NCI-H510A (cell line): ENCODE measurements around the gene GPC6.
"Not testable (repeated sequence)": the region's sequence is repeated elsewhere in the genome, so short reads cannot be mapped to it uniquely, and the experiment has no call there.

Source experiments
- DNase-seq: peaks from one replicate; lab custom pipeline; 2025; lab: John Stamatoyannopoulos, UW

Gene GPC6

GRCh38 chr13:94209913-94210312, 983.3 kb downstream of the GPC6 start:
- not testable (repeated sequence) for DNase-seq

- DNase-seq, result no peak
These were observed 984.2 kb downstream of the GPC6 start for GRCh38 chr13:94210816-94211215.

DNA sequence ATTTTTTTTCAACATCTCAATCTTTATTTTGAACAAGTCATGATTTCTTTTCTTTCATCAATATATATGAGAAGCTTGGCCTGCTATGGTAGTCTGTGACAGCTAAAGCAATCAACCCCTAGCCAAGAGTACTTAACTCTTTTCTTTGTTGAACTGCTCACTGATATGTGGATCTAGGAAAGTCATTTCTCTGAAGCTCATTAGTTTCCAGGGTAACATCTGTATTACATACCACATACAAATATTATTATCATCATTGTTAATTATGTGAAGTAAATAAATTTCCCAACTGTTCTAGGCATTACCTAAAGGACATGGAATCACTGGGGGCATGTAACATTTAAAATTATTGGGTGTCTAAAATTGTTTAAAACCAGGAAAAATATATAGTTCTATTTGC, 985.6 kb downstream of the GPC6 start:
- DNase-seq, result no peak

DNA sequence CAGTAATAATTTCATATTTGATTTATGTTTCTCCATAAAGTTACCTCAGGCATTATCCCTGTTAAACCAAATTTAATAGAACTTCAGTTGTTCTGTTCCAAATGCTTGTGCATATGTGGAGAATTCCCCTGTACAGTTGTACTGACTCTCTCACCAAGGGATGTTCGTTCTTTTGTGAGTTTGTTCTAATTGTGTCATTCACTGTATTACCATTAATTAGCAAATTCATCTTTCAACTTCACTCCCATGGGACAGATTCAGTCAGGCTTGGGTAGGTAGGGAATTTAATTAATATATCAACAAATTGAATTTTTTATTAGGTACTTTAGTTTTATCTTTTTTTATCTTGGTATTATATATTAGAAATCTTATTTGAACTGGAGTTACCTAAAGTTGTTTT, 987.5 kb downstream of the GPC6 start:
- no peak for DNase-seq

DNA sequence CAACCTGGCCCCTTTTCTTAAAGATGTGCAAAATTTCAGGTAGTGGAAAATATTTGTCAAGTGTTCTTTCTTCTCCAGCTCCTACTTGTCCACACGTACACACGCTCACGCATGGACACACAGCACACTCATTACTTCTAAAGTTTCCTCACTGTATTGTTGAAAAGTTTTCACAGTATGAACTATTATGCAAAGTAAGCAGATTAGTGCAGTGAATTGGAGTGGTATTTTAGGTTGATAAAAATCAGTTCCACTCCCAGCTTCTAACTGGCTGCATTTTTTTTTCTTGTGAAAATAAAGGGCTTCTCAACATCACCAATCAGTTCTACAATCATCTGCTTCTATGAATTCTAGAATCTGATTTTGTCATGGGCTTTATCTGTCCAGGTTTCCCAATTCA, 988.4 kb downstream of the GPC6 start:
- DNase-seq, result no peak

DNA sequence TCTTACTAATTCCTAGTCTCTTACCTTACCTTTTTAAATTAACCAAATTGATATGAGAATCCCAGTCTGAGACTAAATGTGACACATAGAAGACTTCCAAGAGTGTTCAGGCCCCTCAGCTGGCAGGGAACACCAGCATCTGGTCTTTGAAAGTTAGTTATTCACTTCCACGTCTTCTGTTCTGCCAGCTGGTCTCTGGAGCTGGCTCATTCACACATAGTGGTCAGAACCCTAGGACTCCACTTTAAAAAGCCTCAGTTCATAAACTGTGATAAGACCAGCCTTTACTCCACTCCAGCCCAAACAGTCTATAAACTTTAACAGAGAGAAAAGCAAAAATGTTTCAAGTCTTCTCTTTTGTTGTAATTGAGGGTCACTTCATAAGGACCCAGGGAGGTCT, 989.9 kb downstream of the GPC6 start:
- no peak for DNase-seq

- no peak for DNase-seq
These were observed 990.8 kb downstream of the GPC6 start for GRCh38 chr13:94217370-94217769.

DNA sequence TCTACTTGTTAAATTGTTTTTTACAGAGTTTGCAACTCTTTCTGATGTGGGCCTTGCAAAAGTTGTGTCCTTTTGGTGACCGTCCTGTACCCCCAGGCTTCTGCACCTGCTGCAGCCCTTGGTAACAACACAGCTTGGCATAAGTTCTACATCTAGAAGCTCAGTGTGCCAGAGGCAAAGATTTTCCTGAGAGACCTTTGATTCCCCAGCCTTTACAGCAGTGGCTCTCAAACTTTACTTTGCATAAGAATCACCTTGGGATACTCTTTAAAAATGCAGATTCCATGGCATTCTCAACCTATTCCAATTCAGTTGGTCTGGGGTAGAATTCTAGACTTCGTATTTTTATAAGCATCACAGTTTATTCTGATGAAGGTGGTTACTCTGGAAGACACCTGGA, 991.9 kb downstream of the GPC6 start:
- no peak for DNase-seq

- no peak for DNase-seq
These were observed 992.3 kb downstream of the GPC6 start for GRCh38 chr13:94218951-94219350.

GRCh38 chr13:94224670-94225069, 998.1 kb downstream of the GPC6 start:
- DNase-seq, result no peak

- DNase-seq, result no peak
These were observed 1000.8 kb downstream of the GPC6 start for GRCh38 chr13:94227255-94227879.

DNA sequence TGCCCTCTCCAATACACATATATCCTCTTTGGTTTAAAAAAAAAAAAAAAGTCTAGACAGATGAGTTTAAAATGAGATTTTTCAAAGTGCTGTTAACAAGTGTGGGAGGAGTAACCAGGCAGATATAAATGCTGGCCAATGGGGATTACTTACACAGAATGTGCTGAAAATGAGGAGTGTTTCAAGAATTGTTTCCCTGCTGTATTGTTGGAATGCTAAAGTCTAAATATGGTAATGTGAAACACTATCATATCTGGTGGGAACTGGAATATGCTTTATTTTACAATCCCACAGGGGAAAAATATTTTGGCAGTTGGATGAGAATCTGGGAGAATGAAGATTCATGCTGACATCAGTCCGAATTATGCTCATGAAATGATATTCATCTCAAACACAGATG, 1002.2 kb downstream of the GPC6 start:
- DNase-seq, result no peak

GRCh38 chr13:94232161-94232950, 1005.7 kb downstream of the GPC6 start:
- DNase-seq, result no peak

- no peak for DNase-seq
These were observed 1006.3 kb downstream of the GPC6 start for GRCh38 chr13:94232956-94233355.

DNA sequence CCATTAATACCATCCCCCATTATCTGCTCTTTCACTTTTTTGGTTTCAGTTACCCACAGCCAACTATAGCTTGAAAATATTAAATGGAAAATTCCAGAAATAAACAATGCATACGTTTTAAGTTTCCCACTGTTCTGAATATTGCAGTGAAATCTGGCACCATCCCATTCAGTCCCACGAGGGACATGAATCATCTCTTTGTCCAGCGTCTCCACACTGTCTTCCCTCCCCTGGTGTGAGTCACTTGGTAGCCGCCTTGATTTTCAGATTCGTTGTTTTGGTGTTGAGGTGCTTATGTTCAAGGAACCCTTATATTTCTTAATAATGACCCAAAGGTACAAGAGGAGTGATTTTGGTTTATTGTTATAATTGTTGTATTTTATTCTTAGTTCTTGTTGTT, 1006.8 kb downstream of the GPC6 start:
- no peak for DNase-seq

DNA sequence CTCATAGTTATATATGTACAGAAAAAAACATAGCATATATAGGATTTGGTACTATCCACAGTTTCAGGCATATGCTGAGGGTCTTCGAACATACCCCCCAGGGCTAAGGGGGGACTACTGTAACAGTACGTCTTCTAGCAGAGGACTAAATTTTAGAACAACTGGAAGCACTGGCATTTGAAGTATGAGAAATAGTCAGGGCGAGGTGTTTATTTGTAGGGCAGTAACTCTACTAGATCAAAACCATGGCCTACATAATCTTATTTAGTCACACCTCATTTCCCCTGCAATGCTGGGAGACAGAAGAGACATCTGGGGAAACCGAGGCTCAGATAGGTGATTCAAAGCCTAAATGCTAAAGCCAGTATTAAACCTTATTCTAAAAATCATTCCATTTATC, 1007.2 kb downstream of the GPC6 start:
- DNase-seq, result no peak

- DNase-seq, result no peak
These were observed 1008.1 kb downstream of the GPC6 start for GRCh38 chr13:94234738-94235137.

DNA sequence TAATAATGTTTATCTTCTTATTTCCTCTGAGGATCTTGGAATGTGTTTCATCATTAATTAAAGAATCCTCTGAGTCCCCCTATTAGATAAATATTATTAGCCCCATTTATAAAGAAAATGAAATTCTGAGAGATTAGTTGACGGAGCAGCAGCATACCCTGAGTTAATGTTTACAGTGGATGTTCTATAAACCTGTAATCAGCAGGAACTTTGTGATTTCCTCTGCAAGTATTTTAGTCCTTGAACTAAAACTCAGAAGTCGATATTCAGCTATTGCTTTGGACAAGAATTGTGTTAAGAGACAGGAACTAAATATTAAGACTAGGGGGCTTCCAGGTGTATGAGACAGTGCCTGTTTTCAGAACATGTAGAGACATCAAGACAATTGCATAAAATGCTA, 1009.5 kb downstream of the GPC6 start:
- DNase-seq, result no peak

- DNase-seq, result no peak
These were observed 1010.3 kb downstream of the GPC6 start for GRCh38 chr13:94236872-94237271.

DNA sequence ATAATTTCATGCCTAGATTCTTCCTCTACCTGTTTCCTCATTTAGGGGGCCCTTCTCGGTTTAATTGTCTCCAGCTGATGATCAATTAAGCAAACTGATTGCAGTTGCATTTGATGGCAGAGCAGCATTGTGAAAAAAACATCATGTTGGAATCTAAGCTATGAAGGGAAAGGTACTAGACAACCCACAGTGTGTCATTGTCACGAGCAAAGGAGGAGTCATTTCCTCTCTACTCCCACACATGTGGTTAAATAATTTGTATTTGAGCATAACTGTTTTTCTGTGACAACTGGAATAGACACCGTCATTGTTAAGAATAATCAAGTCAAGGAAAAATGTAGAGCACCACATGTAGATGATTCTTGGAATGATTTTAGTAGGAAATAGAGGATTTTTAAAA, 1012.5 kb downstream of the GPC6 start:
- DNase-seq, result no peak

- DNase-seq, result no peak
These were observed 1015.9 kb downstream of the GPC6 start for GRCh38 chr13:94242554-94242953.

DNA sequence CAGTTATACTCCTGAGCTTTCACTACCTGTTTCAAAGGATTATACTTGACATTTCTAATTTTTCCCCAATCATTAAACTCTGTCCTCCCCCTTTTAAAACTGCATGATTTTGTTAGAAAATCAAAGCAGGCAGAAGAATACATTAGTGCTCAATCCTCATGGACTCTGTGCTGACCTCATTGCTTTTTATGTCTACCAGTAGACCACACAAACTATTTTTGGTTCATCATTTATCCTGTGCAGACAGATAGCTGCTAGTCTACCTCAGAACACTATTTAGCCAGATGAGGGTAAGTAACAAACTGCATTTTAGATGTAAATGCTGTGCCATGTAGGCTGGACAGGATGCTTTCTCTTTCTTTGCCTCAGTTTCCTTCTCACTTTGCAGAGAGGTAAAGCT, 1016.9 kb downstream of the GPC6 start:
- no peak for DNase-seq

GRCh38 chr13:94246495-94246894, 1019.9 kb downstream of the GPC6 start:
- DNase-seq, result no peak

- no peak for DNase-seq
These were observed 1021.3 kb downstream of the GPC6 start for GRCh38 chr13:94247890-94248289.
